GM21390 (cell line): Measurements from ENCODE around the gene TEX38.
"Not testable (repeated sequence)": the region's sequence is repeated elsewhere in the genome, so short reads cannot be mapped to it uniquely, and the experiment has no call there.

Experiments
- ATAC-seq: cut with Tn5 transposase; IDR thresholded peaks from one replicate; pipeline ENCODE4 v1.9.1; 2021; ENCODE audit not compliant: unreplicated experiment

The TEX38 gene

GRCh38 chr1:46654698-46655097 lies 17.0 kb upstream of the TEX38 start:
- ATAC-seq, result not testable (repeated sequence)

- ATAC-seq, result no peak
These were observed 15.8 kb upstream of the TEX38 start for GRCh38 chr1:46655848-46656247.

- no peak for ATAC-seq
These were observed 15.0 kb upstream of the TEX38 start for GRCh38 chr1:46656643-46657042.

- ATAC-seq, result no peak
These were observed 13.9 kb upstream of the TEX38 start for GRCh38 chr1:46657775-46658174.

GRCh38 chr1:46659307-46659870 lies 12.3 kb upstream of the TEX38 start:
- no peak for ATAC-seq

- peak; percentile 87 for ATAC-seq
These were observed 11.5 kb upstream of the TEX38 start for GRCh38 chr1:46660116-46660515.

GRCh38 chr1:46662919-46663318 lies 8.7 kb upstream of the TEX38 start:
- not testable (repeated sequence) for ATAC-seq

- no peak for ATAC-seq
These were observed 5.7 kb upstream of the TEX38 start for GRCh38 chr1:46665983-46666382.

GRCh38 chr1:46667782-46668760 lies 3.6 kb upstream of the TEX38 start, which contains the start of gene ATPAF1:
ATPAF1 (minus strand) TSS chr1:46668364; CDS start chr1:46668322, 42 bp downstream.
- peak; percentile 81 for ATAC-seq

GRCh38 chr1:46670134-46670533 lies 1.5 kb upstream of the TEX38 start:
- ATAC-seq, result no peak

GRCh38 chr1:46672696-46673095 lies 1.0 kb downstream of the TEX38 start:
- no peak for ATAC-seq

GRCh38 chr1:46673749-46674182 lies 2.1 kb downstream of the TEX38 start:
- no peak for ATAC-seq

GRCh38 chr1:46675549-46676314 lies 4.1 kb downstream of the TEX38 start:
- ATAC-seq, result peak; percentile 82

GRCh38 chr1:46676531-46676930 lies 4.9 kb downstream of the TEX38 start:
- ATAC-seq, result no peak

- ATAC-seq, result no peak
These were observed 5.7 kb downstream of the TEX38 start for GRCh38 chr1:46677339-46677738.

- no peak for ATAC-seq
These were observed 8.3 kb downstream of the TEX38 start for GRCh38 chr1:46679789-46680573.

- no peak for ATAC-seq
These were observed 9.8 kb downstream of the TEX38 start for GRCh38 chr1:46681333-46682034.

- ATAC-seq, result no peak
These were observed 10.4 kb downstream of the TEX38 start for GRCh38 chr1:46682064-46682463.

GRCh38 chr1:46684670-46685069 lies 13.0 kb downstream of the TEX38 start:
- ATAC-seq, result no peak

GRCh38 chr1:46686255-46686654 lies 14.6 kb downstream of the TEX38 start:
- ATAC-seq, result no peak
